Upper lobe of left lung (tissue), 6 donors: Measurements from ENCODE around the gene FHIT. TPM values are rescaled to one million over a fixed set of nuclear protein-coding genes. Genes with fewer than 3 reads are reported as not detected.
"Not testable (repeated sequence)": the region's sequence is repeated elsewhere in the genome, so short reads cannot be mapped to it uniquely, and the experiment has no call there.

Experiments used
- ATAC-seq, 2 donors: fragments of 200-7000 bp; cut with Tn5 transposase; one replicate each; pipeline ENCODE4 v1.9.1; 2022; ENCODE audit warnings: mild to moderate bottlenecking in 2 of 2, moderate library complexity in 2 of 2; ENCODE audit not compliant: low FRiP score in 2 of 2
- DNase-seq, 2 donors: peaks; one replicate each; pipeline ENCODE4 v3.0.0-alpha.2; 2019 to 2020
- H3K27ac ChIP-seq, 4 donors: fragments of 200-600 bp; sonication (generic); one replicate each; pipeline ENCODE4 v1.5.1; 2016 to 2019
- H3K27me3 ChIP-seq, 4 donors: fragments of 200-600 bp; sonication (generic); one replicate each; pipeline ENCODE4 v1.5.1; 2017 to 2019
- H3K36me3 ChIP-seq, 4 donors: fragments of 200-600 bp; sonication (generic); one replicate each; pipeline ENCODE4 v1.5.1; 2016 to 2019
- H3K4me1 ChIP-seq, 4 donors: fragments of 200-600 bp; sonication (generic); one replicate each; pipeline ENCODE4 v1.5.1; 2018 to 2019
- H3K4me3 ChIP-seq, 4 donors: fragments of 200-600 bp; sonication (generic); one replicate each; pipeline ENCODE4 v1.5.1; 2017 to 2019; ENCODE audit warnings: mild to moderate bottlenecking in 2 of 4, moderate library complexity in 1 of 4
- H3K9me3 ChIP-seq, 4 donors: fragments of 200-600 bp; sonication (generic); one replicate each; pipeline ENCODE4 v1.5.1; 2018 to 2019
- CTCF ChIP-seq, 6 experiments: fragments of 450-650 bp in 4 of 6; fragments of 200-600 bp in 2 of 6; sonication (generic) in 2 of 6; IDR thresholded peaks; one replicate each; pipeline ENCODE4 v1.5.1; 2016 to 2019; ENCODE audit warnings: antibody characterized with exemption in 6 of 6
- EP300 ChIP-seq, 4 donors: sonication (generic); formaldehyde crosslinking; IDR thresholded peaks; one replicate each; pipeline ENCODE4 v1.5.1; 2017; ENCODE audit warnings: antibody characterized with exemption in 4 of 4, control low read depth in 2 of 4
- POLR2A ChIP-seq, 4 donors: fragments of 450-650 bp; IDR thresholded peaks; one replicate each; pipeline ENCODE4 v1.5.1; 2016 to 2017; ENCODE audit warnings: antibody characterized with exemption in 4 of 4, mild to moderate bottlenecking in 2 of 4
- POLR2AphosphoS5 ChIP-seq, 2 donors: sonication (generic); formaldehyde crosslinking; IDR thresholded peaks; one replicate each; pipeline ENCODE4 v1.5.1; 2017; ENCODE audit warnings: antibody characterized with exemption in 2 of 2
- WGBS, 2 donors: methylation state at CpG; one replicate each; pipeline ENCODE4 v1.1.5; 2017 to 2018; 5-methylcytosine and 5-hydroxymethylcytosine counted together
- total RNA-seq, 6 donors: library from RNA; depleted of rRNA in 4 of 6; stranded (reverse); fragments of >200 nt in 4 of 6; gene quantifications; one replicate each; pipeline versions ENCODE4 v1.1.0 to v1.2.1, GENCODE V29; 2016 to 2021
- donor health status: DM: no; HTN: no; CAD: no; lungs with moderate emphysema.
- donor health status: DM: no; HTN: yes; CAD: no; lungs with severe emphysema.

The FHIT gene
- total RNA-seq, 6 donors from 2014 or later: 6.8 to 56.6 (median 11.1) TPM

- Histone ChIP-seq H3K4me1 (no peaks in the 10 kb centered on the region), H3K9me3 (no peaks in the 10 kb centered on the region), H3K4me3 (no peak overlapping the region), H3K27me3 (no peaks in the 10 kb centered on the region), H3K27ac (no peak overlapping the region), H3K36me3 (no peaks in the 10 kb centered on the region)
- no peak for ATAC-seq
- DNase-seq: no peak
- WGBS, 2 donors: 92 to 96% methylated on average over 4 of the region's 4 CpGs
- TF ChIP-seq POLR2AphosphoS5 (IDR thresholded peaks at IDR 0.05) (no peak), POLR2A (IDR thresholded peaks at IDR 0.05) (no peak), CTCF (IDR thresholded peaks at IDR 0.05) (no peak), EP300 (IDR thresholded peaks at IDR 0.05) (no peak)
Measured at GRCh38 chr3:61073566-61074165, 177.6 kb downstream of the FHIT start.

GRCh38 chr3:61068084-61068483 is 183.2 kb downstream of the FHIT start:
- no peaks in the 10 kb centered on the region for H3K4me1 ChIP-seq
- H3K27me3 ChIP-seq: no peaks in the 10 kb centered on the region
- H3K4me3 ChIP-seq: no peak overlapping the region
- DNase-seq: no peak
- WGBS, 2 donors: 89 to 93% methylated on average over 4 of the region's 4 CpGs
- H3K36me3 ChIP-seq: no peaks in the 10 kb centered on the region
- TF ChIP-seq CTCF (IDR thresholded peaks at IDR 0.05) (no peak), POLR2AphosphoS5 (IDR thresholded peaks at IDR 0.05) (no peak), POLR2A (IDR thresholded peaks at IDR 0.05) (no peak), EP300 (IDR thresholded peaks at IDR 0.05) (no peak)
- H3K27ac ChIP-seq: no peak overlapping the region
- no peaks in the 10 kb centered on the region for H3K9me3 ChIP-seq
- ATAC-seq: no peak

GRCh38 chr3:61066800-61067199 is 184.5 kb downstream of the FHIT start:
- Histone ChIP-seq H3K9me3 (no peaks in the 10 kb centered on the region), H3K4me1 (no peaks in the 10 kb centered on the region), H3K27ac (no peak overlapping the region), H3K36me3 (no peaks in the 10 kb centered on the region), H3K27me3 (no peaks in the 10 kb centered on the region), H3K4me3 (no peak overlapping the region)
- WGBS, 2 donors: 97 to 100% methylated on average over 2 of the region's 2 CpGs
- TF ChIP-seq POLR2A (IDR thresholded peaks at IDR 0.05): no peak
- DNase-seq: no peak
- ATAC-seq: no peak

- H3K36me3 ChIP-seq, ATAC-seq, H3K4me3 ChIP-seq, DNase-seq, H3K27me3 ChIP-seq, H3K27ac ChIP-seq, H3K9me3 ChIP-seq, H3K4me1 ChIP-seq: not testable (repeated sequence)
- 84 to 98% methylated on average over 2 of the region's 2 CpGs for WGBS, 2 donors
Measured at GRCh38 chr3:61066222-61066621, 185.0 kb downstream of the FHIT start.

- H3K4me3 ChIP-seq: no peak overlapping the region
- DNase-seq (no peak), ATAC-seq (no peak)
- H3K36me3 ChIP-seq: no peaks in the 10 kb centered on the region
- H3K27me3 ChIP-seq: no peaks in the 10 kb centered on the region
- TF ChIP-seq CTCF (IDR thresholded peaks at IDR 0.05) (no peak), POLR2AphosphoS5 (IDR thresholded peaks at IDR 0.05) (no peak), POLR2A (IDR thresholded peaks at IDR 0.05) (no peak), EP300 (IDR thresholded peaks at IDR 0.05) (no peak)
- no peak overlapping the region for H3K27ac ChIP-seq
- WGBS, 2 donors: 62 to 96% methylated on average over 3 of the region's 3 CpGs
- H3K4me1 ChIP-seq: no peaks in the 10 kb centered on the region
- no peaks in the 10 kb centered on the region for H3K9me3 ChIP-seq
Measured at GRCh38 chr3:61065451-61066011, 185.7 kb downstream of the FHIT start.

- no peaks in the 10 kb centered on the region for H3K27me3 ChIP-seq
- no peaks in the 10 kb centered on the region for H3K4me1 ChIP-seq
- no peak overlapping the region for H3K4me3 ChIP-seq
- DNase-seq (no peak), ATAC-seq (no peak)
- 89 to 91% methylated on average over 2 of the region's 2 CpGs for WGBS, 2 donors
- no peaks in the 10 kb centered on the region for H3K36me3 ChIP-seq
- no peaks in the 10 kb centered on the region for H3K9me3 ChIP-seq
- no peak for TF ChIP-seq POLR2A (IDR thresholded peaks at IDR 0.05)
- no peak for TF ChIP-seq POLR2AphosphoS5 (IDR thresholded peaks at IDR 0.05)
- TF ChIP-seq EP300 (IDR thresholded peaks at IDR 0.05): no peak
- no peak for TF ChIP-seq CTCF (IDR thresholded peaks at IDR 0.05)
- H3K27ac ChIP-seq: no peak overlapping the region
Measured at GRCh38 chr3:61061092-61061723, 190.0 kb downstream of the FHIT start.
